Measurements from ENCODE around the gene TTPAL.

TTPAL gene

DNA sequence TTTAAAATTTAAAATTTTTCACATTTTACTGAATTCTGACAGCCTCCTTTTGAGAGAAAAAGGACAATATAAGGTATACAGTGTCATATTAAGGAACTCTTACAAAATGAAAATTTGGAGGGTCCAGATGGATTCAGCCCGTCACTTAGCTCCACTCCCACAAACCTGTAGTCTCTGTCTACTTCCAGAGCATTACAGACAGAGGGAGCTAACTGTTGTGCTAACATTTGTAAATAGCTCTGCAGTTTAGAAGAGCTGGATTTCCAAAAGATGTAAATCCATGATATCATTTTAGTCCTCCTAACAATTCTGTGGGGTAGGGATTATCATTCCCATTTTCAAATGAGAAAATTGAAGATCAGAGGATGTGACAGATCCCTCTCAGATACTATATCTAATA, 62.3 kb downstream of the TTPAL start:
- no peak for TF ChIP-seq ARNT (IDR thresholded peaks at IDR 0.05)
- no peak for TF ChIP-seq BHLHE40 (IDR thresholded peaks at IDR 0.05; ENCODE audit: borderline replicate concordance)
- TF ChIP-seq L3MBTL2 (conservative IDR thresholded peaks at IDR 0.05): no peak
- TF ChIP-seq HDGF (IDR thresholded peaks at IDR 0.05; ENCODE audit: borderline replicate concordance): no peak
- no peak for TF ChIP-seq FOXA1 (IDR thresholded peaks at IDR 0.05)
- TF ChIP-seq TARDBP (IDR thresholded peaks at IDR 0.05): no peak
- TF ChIP-seq LEF1 (IDR thresholded peaks at IDR 0.05; ENCODE audit: borderline replicate concordance): no peak
- TF ChIP-seq ZNF384 (IDR thresholded peaks at IDR 0.05): no peak
- TF ChIP-seq SP1 (IDR thresholded peaks at IDR 0.05): no peak
- no peak for TF ChIP-seq NFRKB (IDR thresholded peaks at IDR 0.05)
- TF ChIP-seq, protein P1, sequence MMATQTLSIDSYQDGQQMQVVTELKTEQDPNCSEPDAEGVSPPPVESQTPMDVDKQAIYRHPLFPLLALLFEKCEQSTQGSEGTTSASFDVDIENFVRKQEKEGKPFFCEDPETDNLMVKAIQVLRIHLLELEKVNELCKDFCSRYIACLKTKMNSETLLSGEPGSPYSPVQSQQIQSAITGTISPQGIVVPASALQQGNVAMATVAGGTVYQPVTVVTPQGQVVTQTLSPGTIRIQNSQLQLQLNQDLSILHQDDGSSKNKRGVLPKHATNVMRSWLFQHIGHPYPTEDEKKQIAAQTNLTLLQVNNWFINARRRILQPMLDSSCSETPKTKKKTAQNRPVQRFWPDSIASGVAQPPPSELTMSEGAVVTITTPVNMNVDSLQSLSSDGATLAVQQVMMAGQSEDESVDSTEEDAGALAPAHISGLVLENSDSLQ (IDR thresholded peaks at IDR 0.05): no peak
- no peak for TF ChIP-seq FOXK2 (IDR thresholded peaks at IDR 0.05)
- TF ChIP-seq ELF4 (IDR thresholded peaks at IDR 0.05): no peak
- no peak for TF ChIP-seq CTBP1 (IDR thresholded peaks at IDR 0.05; ENCODE audit: borderline replicate concordance)
- no peak for TF ChIP-seq SUZ12 (IDR thresholded peaks at IDR 0.05)
- POLR2A ChIA-PET: interaction anchor here (1.2 kb wide), 1 partner anchor 17 kb away, joined by 3 read pairs; no protein-coding TSS in a partner anchor
- CTCF ChIA-PET: interaction anchor here (0.6 kb wide), 1 partner anchor 33 kb away, joined by 3 read pairs; no protein-coding TSS in a partner anchor
- DNase-seq (ENCODE audit: extremely low spot score): no peak

DNA sequence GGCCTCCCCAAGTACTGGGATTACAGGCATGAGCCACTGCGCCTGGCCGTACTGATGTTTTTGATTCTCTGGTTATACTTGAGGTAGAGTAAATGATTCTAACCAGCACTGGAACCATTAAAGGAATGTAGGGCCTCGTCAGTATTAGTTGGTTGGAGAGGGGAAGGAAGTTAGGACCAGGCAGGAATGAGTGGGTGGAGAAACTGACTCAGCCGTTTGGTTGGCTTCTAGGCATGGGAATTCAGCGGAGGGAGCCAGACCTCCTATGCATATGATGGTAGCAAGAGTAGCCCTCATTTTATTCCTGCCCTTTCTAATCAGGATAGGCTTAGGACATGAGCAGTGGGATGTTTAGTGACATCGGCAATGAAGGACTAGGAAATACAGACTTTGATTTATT, 65.2 kb downstream of the TTPAL start:
- ChIA-PET CTCF (no interaction called here), POLR2A (no interaction called here)
- no peak for DNase-seq (ENCODE audit: extremely low spot score)
- TF ChIP-seq, protein P1 (IDR thresholded peaks at IDR 0.05): no peak
- TF ChIP-seq ZNF384 (IDR thresholded peaks at IDR 0.05): no peak
- TF ChIP-seq ARNT (IDR thresholded peaks at IDR 0.05): no peak
- no peak for TF ChIP-seq LEF1 (IDR thresholded peaks at IDR 0.05; ENCODE audit: borderline replicate concordance)
- TF ChIP-seq FOXK2 (IDR thresholded peaks at IDR 0.05): no peak
- no peak for TF ChIP-seq NFRKB (IDR thresholded peaks at IDR 0.05)
- TF ChIP-seq BHLHE40 (IDR thresholded peaks at IDR 0.05; ENCODE audit: borderline replicate concordance): no peak
- no peak for TF ChIP-seq FOXM1 (IDR thresholded peaks at IDR 0.05; ENCODE audit: borderline replicate concordance)
- no peak for TF ChIP-seq TARDBP (IDR thresholded peaks at IDR 0.05)
- no peak for TF ChIP-seq ELF4 (IDR thresholded peaks at IDR 0.05)

DNA sequence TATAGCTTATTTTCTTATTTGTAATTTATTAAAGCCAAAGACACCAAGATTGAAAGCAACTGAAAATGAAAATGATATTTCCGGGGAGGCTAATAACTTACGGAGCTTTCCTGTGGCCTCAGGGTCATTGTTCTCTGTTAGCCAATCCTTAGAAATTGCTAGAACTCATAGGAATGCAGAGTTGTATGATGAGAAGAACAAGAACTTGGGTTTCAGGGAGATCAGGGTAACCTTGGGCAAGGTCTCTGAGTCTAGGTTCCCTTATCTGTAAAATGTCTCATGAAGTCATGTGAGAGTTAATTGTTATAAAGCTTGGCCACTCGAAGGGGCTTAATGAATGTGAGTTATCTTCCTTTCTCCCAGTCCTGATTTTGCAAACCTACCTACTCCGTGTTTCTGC, 66.3 kb downstream of the TTPAL start:
- no peak for TF ChIP-seq NFRKB (IDR thresholded peaks at IDR 0.05)
- no peak for TF ChIP-seq L3MBTL2 (conservative IDR thresholded peaks at IDR 0.05)
- ChIA-PET POLR2A (no interaction called here), CTCF (interaction anchor here (0.6 to 0.8 kb wide), 3 partner anchors 12 to 870 kb away, joined by 3 to 8 read pairs (median 6); no protein-coding TSS in a partner anchor)
- no peak for DNase-seq (ENCODE audit: extremely low spot score)

DNA sequence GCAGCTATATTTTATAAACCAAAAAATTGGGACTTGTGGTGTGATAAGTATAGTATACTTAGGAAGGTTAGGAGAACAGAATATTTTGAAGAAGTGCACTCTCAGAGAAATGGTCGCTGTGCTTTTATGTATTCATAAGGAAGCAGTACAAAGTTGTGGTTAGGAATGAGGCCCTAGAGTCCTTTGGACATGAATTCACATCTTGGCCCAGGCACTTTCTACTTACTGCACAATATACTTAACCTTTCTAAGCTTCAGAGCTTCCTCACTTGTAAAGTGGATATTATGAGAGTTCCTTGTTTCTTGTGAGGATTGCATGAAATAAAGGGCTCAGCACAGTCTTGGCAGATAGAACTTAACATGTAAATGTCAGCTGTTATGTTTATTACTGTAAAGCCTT, 67.2 kb downstream of the TTPAL start:
- POLR2A ChIA-PET: interaction anchor here (0.8 to 0.9 kb wide), 2 partner anchors 8 to 67 kb away, joined by 3 read pairs; no protein-coding TSS in a partner anchor
- TF ChIP-seq FOXA1 (IDR thresholded peaks at IDR 0.05) (no peak), L3MBTL2 (conservative IDR thresholded peaks at IDR 0.05) (no peak), ELF4 (IDR thresholded peaks at IDR 0.05) (no peak), SUZ12 (IDR thresholded peaks at IDR 0.05) (no peak), CTBP1 (IDR thresholded peaks at IDR 0.05; ENCODE audit: borderline replicate concordance) (no peak), NFRKB (IDR thresholded peaks at IDR 0.05) (no peak), TARDBP (IDR thresholded peaks at IDR 0.05) (no peak), FOXM1 (IDR thresholded peaks at IDR 0.05; ENCODE audit: borderline replicate concordance) (no peak), ARNT (IDR thresholded peaks at IDR 0.05) (no peak), HDGF (IDR thresholded peaks at IDR 0.05; ENCODE audit: borderline replicate concordance) (no peak), SP1 (IDR thresholded peaks at IDR 0.05) (no peak), FOXK2 (IDR thresholded peaks at IDR 0.05) (no peak), BHLHE40 (IDR thresholded peaks at IDR 0.05; ENCODE audit: borderline replicate concordance) (no peak), LEF1 (IDR thresholded peaks at IDR 0.05; ENCODE audit: borderline replicate concordance) (no peak), ZNF384 (IDR thresholded peaks at IDR 0.05) (no peak)
- TF ChIP-seq, protein P1 (IDR thresholded peaks at IDR 0.05): no peak
- CTCF ChIA-PET: interaction anchor here (0.7 kb wide), 1 partner anchor 19 kb away, joined by 4 read pairs; no protein-coding TSS in a partner anchor
- no peak for DNase-seq (ENCODE audit: extremely low spot score)

DNA sequence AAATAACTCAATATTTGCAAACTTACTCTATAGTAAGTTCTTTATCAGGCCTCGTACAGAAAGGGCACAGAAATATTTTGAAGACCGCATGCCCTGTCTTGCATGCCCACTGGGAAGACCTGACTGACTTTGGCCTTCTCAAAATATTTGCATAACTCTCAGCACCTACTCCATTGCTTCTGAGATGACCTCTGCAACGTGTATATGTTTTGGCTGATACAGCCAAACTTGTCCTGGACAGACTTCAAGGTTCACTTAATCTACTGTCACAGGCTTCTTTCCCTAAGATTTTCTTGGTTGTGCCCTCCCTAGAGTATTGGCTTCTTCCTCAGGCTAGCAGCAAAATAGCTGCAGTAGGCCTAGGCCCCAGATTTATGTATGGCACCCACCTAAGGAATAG, 67.7 kb downstream of the TTPAL start:
- CTCF ChIA-PET: interaction anchor here (0.7 kb wide), 1 partner anchor 19 kb away, joined by 4 read pairs; no protein-coding TSS in a partner anchor
- no peak for DNase-seq (ENCODE audit: extremely low spot score)
- TF ChIP-seq FOXM1 (IDR thresholded peaks at IDR 0.05; ENCODE audit: borderline replicate concordance) (no peak), CTBP1 (IDR thresholded peaks at IDR 0.05; ENCODE audit: borderline replicate concordance) (no peak), NFRKB (IDR thresholded peaks at IDR 0.05) (no peak)
- TF ChIP-seq, protein P1 (IDR thresholded peaks at IDR 0.05): no peak
- POLR2A ChIA-PET: interaction anchor here (0.6 to 0.8 kb wide), 2 partner anchors 67 to 887 kb away, joined by 3 read pairs; no protein-coding TSS in a partner anchor

Measured in HEK293T (cell line).